Neural cell (in vitro differentiated cells): ENCODE data around the gene UBE2F. TPM values are rescaled to one million over a fixed set of nuclear protein-coding genes. Genes with fewer than 3 reads are reported as not detected.

Source experiments
- H2AFZ ChIP-seq: fragments of 200-600, 300-800 bp; sonication (generic), shearing (Covaris generic); 2 replicates; pipeline ENCODE4 v1.6.0; 2014; ENCODE audit warnings: low read depth, mild to moderate bottlenecking, antibody characterized with exemption, low read length, moderate library complexity
- H3F3A ChIP-seq: fragments of 200-600 bp; shearing (Covaris generic); 2 replicates; pipeline ENCODE4 v1.6.1; 2016; ENCODE audit warnings: mild to moderate bottlenecking, moderate library complexity, mixed read lengths, antibody characterized with exemption, low read length; ENCODE audit not compliant: insufficient read depth, poor library complexity, severe bottlenecking
- H3K27ac ChIP-seq: fragments of 200-600, 300-800 bp; sonication (generic), shearing (Covaris generic); 2 replicates; pipeline ENCODE4 v1.5.1; 2014; ENCODE audit warnings: mild to moderate bottlenecking, low read length, moderate library complexity
- H3K27me3 ChIP-seq: fragments of 300-800, 200-600 bp; sonication (generic), shearing (Covaris generic); 2 replicates; pipeline ENCODE4 v1.6.0; 2014; ENCODE audit warnings: mild to moderate bottlenecking, low read depth, low read length, moderate library complexity; ENCODE audit not compliant: insufficient read depth
- H3K36me3 ChIP-seq: fragments of 300-800, 200-600 bp; sonication (generic), shearing (Covaris generic); 2 replicates; pipeline ENCODE4 v1.5.1; 2014; ENCODE audit warnings: mild to moderate bottlenecking, antibody characterized with exemption, low read length, moderate library complexity; ENCODE audit not compliant: insufficient read depth
- H3K4me2 ChIP-seq: fragments of 300-800, 200-600 bp; sonication (generic), shearing (Covaris generic); 2 replicates; pipeline ENCODE4 v1.6.0; 2014; ENCODE audit warnings: mild to moderate bottlenecking, low read length
- H3K4me3 ChIP-seq: fragments of 300-800, 200-600 bp; sonication (generic), shearing (Covaris generic); 2 replicates; pipeline ENCODE4 v1.5.1; 2014; ENCODE audit warnings: mild to moderate bottlenecking, low read length, moderate library complexity
- H3K79me2 ChIP-seq: fragments of 200-600 bp; shearing (Covaris generic); replicated peaks from 2 replicates; pipeline ENCODE4 v1.6.0; 2014; ENCODE audit warnings: mild to moderate bottlenecking, low read length, moderate library complexity; ENCODE audit not compliant: insufficient read depth
- H3K9ac ChIP-seq: fragments of 300-800, 200-600 bp; sonication (generic), shearing (Covaris generic); 2 replicates; pipeline ENCODE4 v1.6.1; 2016; ENCODE audit warnings: mild to moderate bottlenecking, low read length, mixed read lengths
- H3K9me2 ChIP-seq: fragments of 200-600 bp; shearing (Covaris generic); 2 replicates; pipeline ENCODE4 v1.6.1; 2016; ENCODE audit warnings: mild to moderate bottlenecking, low read length, mixed read lengths; ENCODE audit not compliant: insufficient read depth
- H3K9me3 ChIP-seq: fragments of 200-600, 300-800 bp; sonication (generic), shearing (Covaris generic); 2 replicates; pipeline ENCODE4 v1.6.1; 2016; ENCODE audit warnings: mild to moderate bottlenecking, mixed run types, low read length, moderate library complexity, mixed read lengths
- H4K20me1 ChIP-seq: fragments of 200-600 bp; shearing (Covaris generic); 2 replicates; pipeline ENCODE4 v1.6.1; 2016; ENCODE audit warnings: mild to moderate bottlenecking, mixed run types; ENCODE audit not compliant: insufficient read depth
- CTCF ChIP-seq: fragments of 450-650 bp; IDR thresholded peaks from 2 replicates; pipeline ENCODE4 v1.5.1; 2014; ENCODE audit warnings: antibody characterized with exemption, mild to moderate bottlenecking, moderate library complexity; ENCODE audit not compliant: poor library complexity, severe bottlenecking
- EP300 ChIP-seq: fragments of 450-650 bp; conservative IDR thresholded peaks from 2 replicates; pipeline ENCODE4 v1.6.1; 2014; ENCODE audit warnings: antibody characterized with exemption, mild to moderate bottlenecking, moderate library complexity; ENCODE audit not compliant: poor library complexity, severe bottlenecking
- EZH2 ChIP-seq: fragments of 200-600, 300-800 bp; shearing (Covaris generic), sonication (generic); IDR thresholded peaks from 2 replicates; pipeline ENCODE4 v1.6.1; 2014; ENCODE audit warnings: antibody characterized with exemption, low read length, borderline replicate concordance, mild to moderate bottlenecking; ENCODE audit not compliant: insufficient read depth, poor library complexity, severe bottlenecking
- MXI1 ChIP-seq: fragments of 450-650 bp; conservative IDR thresholded peaks from 2 replicates; pipeline ENCODE4 v1.6.1; 2014; ENCODE audit warnings: antibody characterized with exemption, mild to moderate bottlenecking; ENCODE audit not compliant: poor library complexity, severe bottlenecking
- POLR2AphosphoS5 ChIP-seq: IDR thresholded peaks from 2 replicates; pipeline ENCODE4 v1.6.1; 2012
- RAD21 ChIP-seq: fragments of 450-650 bp; conservative IDR thresholded peaks from 2 replicates; pipeline ENCODE4 v1.6.1; 2014; ENCODE audit warnings: antibody characterized with exemption, mild to moderate bottlenecking, moderate library complexity
- REST ChIP-seq: IDR thresholded peaks from 2 replicates; pipeline ENCODE4 v1.6.1; 2012; ENCODE audit warnings: borderline replicate concordance
- SMC3 ChIP-seq: fragments of 450-650 bp; conservative IDR thresholded peaks from 2 replicates; pipeline ENCODE4 v1.6.1; 2014; ENCODE audit warnings: antibody characterized with exemption, mild to moderate bottlenecking, moderate library complexity; ENCODE audit not compliant: poor library complexity
- TAF1 ChIP-seq: IDR thresholded peaks from 2 replicates; pipeline ENCODE4 v1.6.1; 2012; ENCODE audit warnings: low read depth
- polyA plus RNA-seq: library from polyadenylated mRNA; depleted of rRNA; stranded (reverse); fragments of >200 nt; gene quantifications from 2 replicates; pipeline ENCODE4 v1.2.3, GENCODE V29; 2014

The UBE2F gene
- polyA plus RNA-seq, 1 donor from 2014 or later: 65.7 TPM

DNA sequence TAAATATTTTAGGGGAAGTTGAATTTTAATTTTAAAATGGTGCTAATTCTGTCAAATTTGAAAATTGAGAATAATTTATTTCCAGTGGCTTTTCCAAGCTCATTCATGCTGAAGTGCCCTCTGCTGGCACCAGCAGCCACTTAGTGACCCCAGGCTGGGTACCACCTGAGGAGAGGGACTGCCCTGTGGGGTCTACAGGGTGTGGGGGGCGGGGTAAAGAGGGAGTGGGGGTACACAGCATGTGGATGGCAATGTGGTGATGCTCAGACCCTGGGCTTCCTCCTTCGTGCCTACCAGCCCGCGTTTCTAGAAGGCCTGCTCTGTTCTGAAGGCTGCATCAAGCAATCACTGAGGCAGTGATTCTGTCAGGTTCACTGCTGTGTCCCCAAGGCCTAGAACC, 48.9 kb downstream of the UBE2F start:
- Histone ChIP-seq H2AFZ (no peak overlapping the region), H3K9me3 (no peaks in the 10 kb centered on the region), H3K4me2 (no peak overlapping the region), H3K27me3 (no peaks in the 10 kb centered on the region), H3K4me3 (no peak overlapping the region), H3K9ac (no peak overlapping the region), H4K20me1 (no peaks in the 10 kb centered on the region), H3F3A (no peaks in the 10 kb centered on the region), H3K36me3 (no peaks in the 10 kb centered on the region), H3K27ac (no peak overlapping the region), H3K79me2 (no peaks in the 10 kb centered on the region), H3K9me2 (no peaks in the 10 kb centered on the region)
- TF ChIP-seq TAF1 (no peak), RAD21 (peak; percentile 18), POLR2AphosphoS5 (no peak), CTCF (peak; percentile 22), REST (no peak)

DNA sequence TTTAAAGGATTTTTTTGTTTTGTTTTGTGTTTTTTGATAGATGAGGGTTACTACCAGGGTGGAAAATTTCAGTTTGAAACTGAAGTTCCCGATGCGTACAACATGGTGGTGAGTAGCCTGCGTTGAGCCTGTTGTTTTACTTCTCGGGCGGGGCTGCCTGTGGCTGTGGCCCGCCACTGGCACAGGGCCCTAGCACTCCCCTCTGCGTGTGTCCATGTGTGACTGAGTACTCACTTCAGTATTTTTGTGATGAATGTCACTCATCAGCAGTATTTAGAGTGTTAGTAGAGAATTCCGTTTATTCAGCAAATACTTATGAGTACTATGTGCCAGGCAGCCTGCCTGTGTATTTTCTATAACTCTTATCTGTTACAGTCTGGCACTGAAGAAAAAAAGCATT, 49.7 kb downstream of the UBE2F start:
- Histone ChIP-seq H3K9me2 (no peaks in the 10 kb centered on the region), H3K4me2 (no peak overlapping the region), H4K20me1 (no peaks in the 10 kb centered on the region), H3K27me3 (no peaks in the 10 kb centered on the region), H3K9me3 (no peaks in the 10 kb centered on the region), H3K9ac (no peak overlapping the region), H3K36me3 (no peaks in the 10 kb centered on the region), H3K79me2 (no peaks in the 10 kb centered on the region), H3K27ac (no peak overlapping the region), H2AFZ (no peak overlapping the region), H3F3A (no peaks in the 10 kb centered on the region), H3K4me3 (no peak overlapping the region)
- TF ChIP-seq REST (no peak), TAF1 (no peak), SMC3 (no peak), RAD21 (no peak), CTCF (no peak), EP300 (no peak), EZH2 (no peak), MXI1 (no peak), POLR2AphosphoS5 (no peak)
